Fibroblast of pulmonary artery (primary cell): ENCODE data around the gene RAB1A.
A peak's percentile ranks its signal among the peaks of the same experiment; 100 is the strongest.

Experiments used
- DNase-seq: peaks from one replicate; pipeline ENCODE4 v3.0.0-alpha.2; 2010; ENCODE audit warnings: low read depth
- H3K4me3 ChIP-seq: replicated peaks from 2 replicates; pipeline ENCODE4 v1.5.1; 2011; ENCODE audit warnings: low read depth, mild to moderate bottlenecking, control low read depth, low read length, moderate library complexity
- CTCF ChIP-seq: IDR thresholded peaks from 2 replicates; pipeline ENCODE4 v1.5.1; 2011; ENCODE audit warnings: mild to moderate bottlenecking, control low read depth, low read length, inconsistent platforms; ENCODE audit errors: missing control alignments

The RAB1A gene

GRCh38 chr2:65059071-65059470, 70.8 kb downstream of the RAB1A start:
- no peak for DNase-seq
- TF ChIP-seq CTCF, result no peak
- H3K4me3 ChIP-seq, result no peak overlapping the region

- H3K4me3 ChIP-seq, result peak overlapping the region; percentile 78
- peak; percentile 59 for DNase-seq
- no peak for TF ChIP-seq CTCF
These were observed 72.4 kb downstream of the RAB1A start for GRCh38 chr2:65057391-65058052.

- DNase-seq, result no peak
- H3K4me3 ChIP-seq, result peak overlapping the region; percentile 78
- no peak for TF ChIP-seq CTCF
These were observed 72.9 kb downstream of the RAB1A start for GRCh38 chr2:65057054-65057375.

GRCh38 chr2:65056215-65057053, 73.5 kb downstream of the RAB1A start, which contains the start of gene CEP68:
Gene CEP68 (plus strand): TSS chr2:65056416. CDS start chr2:65069445, 13,029 bp downstream.
- peak within 1 kb of the TSS; percentile 78 for H3K4me3 ChIP-seq
- DNase-seq, result peak; percentile 98
- TF ChIP-seq CTCF, result no peak

GRCh38 chr2:65055422-65056214, 74.3 kb downstream of the RAB1A start:
- H3K4me3 ChIP-seq, result peak overlapping the region; percentile 78
- DNase-seq, result no peak
- no peak for TF ChIP-seq CTCF

GRCh38 chr2:65054749-65055421, 75.0 kb downstream of the RAB1A start:
- no peak overlapping the region for H3K4me3 ChIP-seq
- DNase-seq, result no peak
- no peak for TF ChIP-seq CTCF
